GM23248 (cell line): Measurements from ENCODE around the gene CEP41.

Experiments
- EZH2 ChIP-seq: fragments of 200-600 bp; sonication (generic); IDR thresholded peaks from 2 replicates; pipeline ENCODE4 v1.6.1; 2018; ENCODE audit warnings: antibody characterized with exemption, mild to moderate bottlenecking; ENCODE audit not compliant: insufficient read depth, poor library complexity, severe bottlenecking
- EZH2phosphoT487 ChIP-seq: fragments of 200-600 bp; sonication (generic); IDR thresholded peaks from 2 replicates; pipeline ENCODE4 v1.6.1; 2018; ENCODE audit warnings: antibody characterized with exemption, moderate library complexity, mild to moderate bottlenecking, low read depth; ENCODE audit not compliant: insufficient read depth

DNA sequence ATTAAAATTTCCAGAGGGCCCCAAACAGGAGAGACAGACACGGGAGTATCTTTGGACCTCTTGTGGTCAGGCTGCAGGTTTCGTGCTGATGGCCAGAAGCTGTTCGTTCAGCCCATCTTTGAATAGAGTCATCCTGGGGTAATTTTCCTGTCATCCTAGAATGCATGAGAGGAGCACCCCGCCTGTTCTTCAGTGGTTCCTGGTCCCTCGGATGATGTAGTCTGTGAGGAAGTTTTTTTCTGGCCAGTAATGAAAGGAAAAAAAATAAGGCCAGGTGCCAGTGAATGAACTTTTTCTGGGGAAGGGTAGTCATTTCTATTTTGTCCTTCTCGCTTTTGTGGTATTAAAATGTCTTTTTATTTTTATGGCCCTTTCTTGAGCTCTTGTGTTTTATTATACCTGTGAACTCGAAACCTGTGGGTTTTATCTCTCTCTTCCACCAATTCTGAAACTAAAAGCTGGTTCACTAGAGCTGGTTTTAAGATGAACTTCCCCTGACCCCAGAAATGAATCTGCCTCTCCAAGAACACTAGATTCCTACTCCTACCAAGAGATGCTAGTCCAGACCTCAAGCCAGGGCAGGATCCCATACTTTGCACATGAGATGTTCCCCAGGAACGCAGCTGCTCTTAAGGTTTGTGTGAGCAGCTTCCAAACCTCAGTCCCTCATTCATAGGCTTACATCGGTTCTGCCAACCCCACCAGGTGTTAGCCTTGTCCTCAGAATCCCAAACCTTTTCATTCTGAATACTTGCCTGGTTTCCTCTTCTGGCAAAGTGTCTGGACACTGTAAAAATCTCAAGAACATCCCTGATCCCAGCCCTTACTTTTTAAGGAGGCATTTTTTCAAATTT, 35.7 kb upstream of the CEP41 start:
- TF ChIP-seq EZH2 (no peak), EZH2phosphoT487 (no peak)
